HUES48 (cell line): Measurements from ENCODE around the gene MTCH1.

Experiments
- H3K27ac ChIP-seq: one replicate; pipeline ENCODE4 v1.7.0; 2013; ENCODE audit warnings: low read depth, low read length, inconsistent platforms
- H3K27me3 ChIP-seq: 2 replicates; pipeline ENCODE4 v1.6.1; 2013; ENCODE audit warnings: mild to moderate bottlenecking, low read length; ENCODE audit not compliant: control insufficient read depth, insufficient read depth
- H3K36me3 ChIP-seq: 2 replicates; pipeline ENCODE4 v1.6.1; 2013; ENCODE audit warnings: low read length; ENCODE audit not compliant: control insufficient read depth, insufficient read depth
- H3K4me1 ChIP-seq: 2 replicates; pipeline ENCODE4 v1.6.1; 2013; ENCODE audit warnings: mild to moderate bottlenecking, low read length; ENCODE audit not compliant: control insufficient read depth, insufficient read depth
- H3K4me3 ChIP-seq: 2 replicates; pipeline ENCODE4 v1.5.1; 2013; ENCODE audit warnings: mild to moderate bottlenecking, low read depth, low read length
- H3K9ac ChIP-seq: 2 replicates; pipeline ENCODE4 v1.6.1; 2013; ENCODE audit warnings: mild to moderate bottlenecking, low read depth, low read length, moderate library complexity
- H3K9me3 ChIP-seq: 2 replicates; pipeline ENCODE4 v1.6.1; 2013; ENCODE audit warnings: low read length; ENCODE audit not compliant: control insufficient read depth, insufficient read depth

The MTCH1 gene

DNA sequence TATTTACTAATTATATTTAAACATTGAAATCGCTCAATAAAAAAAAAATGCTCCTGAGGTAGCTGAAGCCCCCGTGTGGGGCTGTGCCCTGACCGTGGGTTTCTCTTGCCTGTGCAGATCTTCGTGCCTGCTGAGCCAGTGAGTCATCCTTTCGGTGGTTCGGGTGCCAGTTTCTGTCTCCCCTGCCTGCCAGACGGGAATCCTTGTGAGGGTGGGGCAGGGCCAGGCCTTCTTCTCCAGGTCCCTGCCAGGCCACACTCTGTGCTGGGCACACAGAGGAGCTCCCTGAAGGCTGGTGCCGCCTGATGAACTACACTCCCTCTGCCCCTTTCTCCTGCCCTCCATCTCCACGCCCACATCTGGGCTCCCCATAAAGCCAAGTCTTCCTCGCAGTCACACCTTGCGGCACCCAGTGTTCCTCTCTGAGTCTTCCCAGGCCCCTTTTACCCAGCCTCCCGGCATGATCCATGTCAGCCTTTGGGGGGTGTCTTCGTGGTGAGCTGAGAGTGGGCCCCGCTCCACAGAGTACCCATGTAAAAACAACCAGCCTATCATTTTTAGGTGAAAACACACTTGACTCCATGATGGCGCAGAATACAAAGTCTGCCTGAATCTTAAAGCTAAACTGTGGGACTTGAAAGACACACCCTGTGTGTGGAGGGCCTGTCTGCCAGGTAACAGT, 38.8 kb upstream of the MTCH1 start:
- no peaks in the 10 kb centered on the region for H3K36me3 ChIP-seq
- H3K4me1 ChIP-seq, result peaks cover 13% of the 10 kb centered on the region
- H3K27ac ChIP-seq, result no peak overlapping the region
- no peak overlapping the region for H3K4me3 ChIP-seq
- H3K9me3 ChIP-seq, result no peaks in the 10 kb centered on the region
- no peaks in the 10 kb centered on the region for H3K27me3 ChIP-seq
- H3K9ac ChIP-seq, result no peak overlapping the region

GRCh38 chr6:37022135-37022863, 36.3 kb upstream of the MTCH1 start:
- Histone ChIP-seq H3K9me3 (no peaks in the 10 kb centered on the region), H3K27me3 (no peaks in the 10 kb centered on the region), H3K4me3 (no peak overlapping the region), H3K27ac (no peak overlapping the region), H3K9ac (no peak overlapping the region), H3K4me1 (peaks cover 22% of the 10 kb centered on the region), H3K36me3 (no peaks in the 10 kb centered on the region)

DNA sequence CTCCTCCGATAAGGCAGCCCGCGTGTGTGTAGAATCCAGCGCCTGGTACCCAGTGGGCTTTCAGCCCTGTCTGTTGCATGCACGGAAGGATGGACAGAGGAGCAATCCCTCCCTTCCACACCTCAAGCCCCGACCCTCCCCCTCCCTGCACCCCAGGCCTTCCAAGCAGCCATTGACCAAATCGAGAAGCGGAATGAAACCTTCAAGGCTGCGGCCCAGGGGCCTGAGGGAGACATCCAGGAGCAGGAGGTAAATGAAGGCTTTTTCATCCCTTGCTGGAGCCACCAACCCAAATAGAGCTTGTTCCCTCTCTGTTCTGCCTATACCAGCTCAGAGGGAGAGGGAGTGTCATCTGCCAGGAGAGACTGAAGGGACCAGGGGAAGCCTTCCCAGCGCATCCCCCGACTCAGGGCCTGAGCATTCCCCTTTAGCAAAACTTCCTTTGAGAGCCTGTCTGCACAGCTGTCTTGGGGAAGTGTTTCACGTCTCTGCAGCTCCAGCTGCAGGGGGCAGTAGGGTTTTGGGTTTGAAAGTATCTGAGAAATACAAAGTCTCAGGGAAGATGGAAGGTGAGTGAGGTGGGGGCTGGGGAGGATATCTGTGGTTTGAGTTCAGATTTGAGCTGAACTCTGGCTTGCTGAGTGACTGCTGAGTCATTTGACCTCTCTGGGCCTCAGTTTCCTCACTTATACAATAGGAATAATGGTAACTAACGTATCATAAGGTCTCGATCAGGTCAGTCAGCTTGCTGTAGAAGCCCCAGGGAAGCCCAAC, 35.5 kb upstream of the MTCH1 start:
- Histone ChIP-seq H3K27me3 (no peaks in the 10 kb centered on the region), H3K36me3 (no peaks in the 10 kb centered on the region), H3K9me3 (no peaks in the 10 kb centered on the region), H3K4me3 (no peak overlapping the region), H3K27ac (no peak overlapping the region), H3K4me1 (peaks cover 22% of the 10 kb centered on the region), H3K9ac (no peak overlapping the region)

GRCh38 chr6:37020812-37021211, 34.8 kb upstream of the MTCH1 start:
- Histone ChIP-seq H3K4me1 (peaks cover 22% of the 10 kb centered on the region), H3K9me3 (no peaks in the 10 kb centered on the region), H3K27ac (no peak overlapping the region), H3K36me3 (no peaks in the 10 kb centered on the region), H3K27me3 (no peaks in the 10 kb centered on the region), H3K4me3 (no peak overlapping the region), H3K9ac (no peak overlapping the region)

DNA sequence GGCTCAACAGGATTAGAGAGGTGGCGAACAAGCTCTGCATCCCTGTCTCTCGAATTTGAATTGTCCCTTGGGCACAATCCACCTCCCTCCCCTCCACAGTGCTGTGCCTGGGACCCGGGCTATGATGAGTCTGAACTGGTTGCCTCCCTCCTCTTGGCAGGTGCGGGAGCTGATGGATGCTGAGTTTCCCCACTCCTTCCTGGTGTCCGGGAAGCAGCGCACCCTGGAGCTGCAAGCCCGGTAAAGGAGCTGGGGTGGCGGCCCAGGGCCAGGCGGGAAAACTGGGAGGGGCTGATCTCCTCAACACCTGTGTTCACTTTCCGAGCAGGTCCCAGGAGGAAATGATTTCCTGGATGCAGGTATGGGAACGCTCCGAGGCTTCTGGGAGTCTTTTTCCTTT, 34.4 kb upstream of the MTCH1 start:
- Histone ChIP-seq H3K27ac (no peak overlapping the region), H3K27me3 (no peaks in the 10 kb centered on the region), H3K36me3 (no peaks in the 10 kb centered on the region), H3K4me3 (no peak overlapping the region), H3K9me3 (no peaks in the 10 kb centered on the region), H3K4me1 (peaks cover 22% of the 10 kb centered on the region), H3K9ac (no peak overlapping the region)

DNA sequence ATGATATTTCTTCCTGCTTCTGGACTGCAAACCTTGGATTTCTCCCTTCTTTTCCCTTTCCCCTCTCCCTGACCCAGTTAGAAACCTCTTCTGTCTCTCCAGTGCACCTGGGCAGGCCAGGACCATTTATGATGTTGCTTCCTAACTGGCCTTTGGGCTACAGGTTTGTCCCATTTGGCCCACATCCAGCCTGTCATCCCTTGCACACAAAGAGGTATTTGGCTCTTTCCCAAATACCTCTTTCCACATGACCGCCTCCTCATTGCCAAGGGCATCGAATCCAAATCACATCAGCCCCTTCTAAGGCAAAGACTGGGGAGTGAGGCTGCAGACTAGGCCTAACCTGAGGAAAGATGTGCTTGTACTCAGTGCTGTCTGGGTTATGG, 33.1 kb upstream of the MTCH1 start:
- H3K27me3 ChIP-seq, result no peaks in the 10 kb centered on the region
- no peak overlapping the region for H3K9ac ChIP-seq
- no peaks in the 10 kb centered on the region for H3K9me3 ChIP-seq
- no peak overlapping the region for H3K4me3 ChIP-seq
- no peak overlapping the region for H3K27ac ChIP-seq
- no peaks in the 10 kb centered on the region for H3K36me3 ChIP-seq
- H3K4me1 ChIP-seq, result peaks cover 22% of the 10 kb centered on the region

GRCh38 chr6:37018198-37019064, 32.4 kb upstream of the MTCH1 start:
- no peak overlapping the region for H3K9ac ChIP-seq
- no peak overlapping the region for H3K27ac ChIP-seq
- no peaks in the 10 kb centered on the region for H3K9me3 ChIP-seq
- no peak overlapping the region for H3K4me3 ChIP-seq
- peaks cover 22% of the 10 kb centered on the region for H3K4me1 ChIP-seq
- H3K27me3 ChIP-seq, result no peaks in the 10 kb centered on the region
- no peaks in the 10 kb centered on the region for H3K36me3 ChIP-seq

DNA sequence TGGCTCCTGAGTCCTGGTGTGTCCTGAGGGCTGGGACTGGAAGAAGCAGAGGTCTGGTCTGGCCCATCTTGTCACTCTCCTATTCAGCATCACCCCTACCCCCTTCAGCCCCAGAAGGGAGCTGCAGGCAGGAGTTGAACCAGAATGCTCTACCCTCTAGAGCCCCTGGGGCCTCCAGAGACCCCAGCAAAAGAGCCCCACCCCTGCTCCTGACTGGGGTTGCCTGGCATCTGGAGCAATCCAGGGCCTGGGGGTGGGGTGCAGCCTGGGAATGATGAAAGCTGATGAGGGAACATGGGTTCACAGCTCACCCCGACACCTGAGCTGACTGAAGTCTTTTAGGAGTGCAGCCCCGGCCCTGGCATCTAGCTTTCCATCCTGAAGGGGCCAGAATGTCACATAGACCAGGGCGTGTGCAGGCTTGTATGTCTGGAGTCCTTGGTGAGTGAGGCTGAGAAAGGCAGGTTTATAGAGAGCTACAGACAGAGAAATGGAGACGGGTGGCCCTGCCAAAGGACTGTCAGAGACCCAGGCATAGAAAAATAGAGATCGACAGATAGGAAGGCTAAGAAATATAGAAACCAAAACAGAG, 31.7 kb upstream of the MTCH1 start:
- H3K9ac ChIP-seq, result no peak overlapping the region
- H3K27me3 ChIP-seq, result no peaks in the 10 kb centered on the region
- H3K27ac ChIP-seq, result no peak overlapping the region
- no peak overlapping the region for H3K4me3 ChIP-seq
- H3K9me3 ChIP-seq, result no peaks in the 10 kb centered on the region
- peaks cover 22% of the 10 kb centered on the region for H3K4me1 ChIP-seq
- H3K36me3 ChIP-seq, result no peaks in the 10 kb centered on the region

DNA sequence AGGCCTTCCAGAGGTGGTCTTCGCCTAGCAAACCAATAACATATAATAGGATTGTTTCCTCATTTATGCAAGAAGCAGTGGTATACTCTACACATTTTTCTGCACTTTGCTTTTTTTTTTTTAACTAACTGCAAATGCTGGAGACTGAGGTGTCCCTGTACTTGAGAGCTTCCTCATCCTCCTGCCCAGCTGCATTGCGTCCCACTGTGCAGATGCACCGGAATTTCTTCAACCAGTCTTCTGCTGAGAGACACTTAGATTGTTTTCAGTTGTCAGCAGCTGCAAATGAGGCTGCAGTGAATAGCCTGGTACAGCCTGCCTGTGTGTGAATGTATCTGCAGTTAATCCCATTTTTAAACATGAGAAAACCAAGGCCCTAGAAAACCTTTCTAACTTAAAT, 31.0 kb upstream of the MTCH1 start:
- Histone ChIP-seq H3K36me3 (no peaks in the 10 kb centered on the region), H3K9ac (no peak overlapping the region), H3K4me3 (no peak overlapping the region), H3K27ac (no peak overlapping the region), H3K27me3 (no peaks in the 10 kb centered on the region), H3K9me3 (no peaks in the 10 kb centered on the region), H3K4me1 (peaks cover 22% of the 10 kb centered on the region)

GRCh38 chr6:37015532-37015931, 29.5 kb upstream of the MTCH1 start:
- Histone ChIP-seq H3K27ac (no peak overlapping the region), H3K27me3 (no peaks in the 10 kb centered on the region), H3K4me3 (no peak overlapping the region), H3K9ac (no peak overlapping the region), H3K9me3 (no peaks in the 10 kb centered on the region), H3K4me1 (peaks cover 9% of the 10 kb centered on the region), H3K36me3 (no peaks in the 10 kb centered on the region)
